ENCODE measurements around the gene SCAF4. TPM values are rescaled to one million over a fixed set of nuclear protein-coding genes. Genes with fewer than 3 reads are reported as not detected.

The SCAF4 gene
- total RNA-seq, 1 donor from 2014 or later = 59.3 TPM

- intact Hi-C loops (cut with micrococcal nuclease) = no loop called here
These were observed 17.1 kb downstream of the SCAF4 start for GRCh38 chr21:31714741-31715365.

GRCh38 chr21:31713973-31714740 lies 17.8 kb downstream of the SCAF4 start:
- intact Hi-C loops (cut with micrococcal nuclease) = no loop called here

- intact Hi-C loops (cut with micrococcal nuclease) = no loop called here
These were observed 18.8 kb downstream of the SCAF4 start for GRCh38 chr21:31713115-31713514.

- intact Hi-C loops (cut with micrococcal nuclease) = no loop called here
These were observed 20.1 kb downstream of the SCAF4 start for GRCh38 chr21:31711745-31712285.

GRCh38 chr21:31711326-31711725 lies 20.6 kb downstream of the SCAF4 start:
- intact Hi-C loops (cut with micrococcal nuclease) = no loop called here

- intact Hi-C loops (cut with micrococcal nuclease) = no loop called here
These were observed 21.3 kb downstream of the SCAF4 start for GRCh38 chr21:31710586-31710985.

GRCh38 chr21:31708541-31708940 lies 23.4 kb downstream of the SCAF4 start:
- intact Hi-C loops (cut with micrococcal nuclease) = no loop called here

GRCh38 chr21:31707499-31707898 lies 24.4 kb downstream of the SCAF4 start:
- intact Hi-C loops (cut with micrococcal nuclease) = no loop called here

GRCh38 chr21:31706562-31706961 lies 25.4 kb downstream of the SCAF4 start:
- intact Hi-C loops (cut with micrococcal nuclease) = no loop called here

- intact Hi-C loops (cut with micrococcal nuclease) = no loop called here
These were observed 31.9 kb downstream of the SCAF4 start for GRCh38 chr21:31700040-31700439.

- intact Hi-C loops (cut with micrococcal nuclease) = no loop called here
These were observed 33.5 kb downstream of the SCAF4 start for GRCh38 chr21:31698461-31698860.

GRCh38 chr21:31696424-31696823 lies 35.5 kb downstream of the SCAF4 start:
- intact Hi-C loops (cut with micrococcal nuclease) = no loop called here

- intact Hi-C loops (cut with micrococcal nuclease) = no loop called here
These were observed 38.7 kb downstream of the SCAF4 start for GRCh38 chr21:31693222-31693621.

- intact Hi-C loops (cut with micrococcal nuclease) = no loop called here
These were observed 43.1 kb downstream of the SCAF4 start for GRCh38 chr21:31688603-31689368.

- intact Hi-C loops (cut with micrococcal nuclease) = no loop called here
These were observed 44.8 kb downstream of the SCAF4 start for GRCh38 chr21:31687108-31687507.

GRCh38 chr21:31686272-31686915 lies 45.5 kb downstream of the SCAF4 start:
- intact Hi-C loops (cut with micrococcal nuclease) = no loop called here

- intact Hi-C loops (cut with micrococcal nuclease) = no loop called here
These were observed 47.0 kb downstream of the SCAF4 start for GRCh38 chr21:31684918-31685317.

- intact Hi-C loops (cut with micrococcal nuclease) = no loop called here
These were observed 48.9 kb downstream of the SCAF4 start for GRCh38 chr21:31683029-31683428.

- intact Hi-C loops (cut with micrococcal nuclease) = no loop called here
These were observed 49.3 kb downstream of the SCAF4 start for GRCh38 chr21:31682620-31683019.

- intact Hi-C loops (cut with micrococcal nuclease) = no loop called here
These were observed 53.4 kb downstream of the SCAF4 start for GRCh38 chr21:31678478-31678877.

GRCh38 chr21:31677047-31677446 lies 54.9 kb downstream of the SCAF4 start:
- intact Hi-C loops (cut with micrococcal nuclease) = no loop called here

Measured in T-helper 2 cell treated with Interferon-gamma antibody and Interleukin-4, amounts not matched to agents 100 ng/mL and 5 ng/mL, for 36 hours (primary cell).